ENCODE data around the gene FAM240B.
A peak's percentile ranks its signal among the peaks of the same experiment; 100 is the strongest.

The FAM240B gene

DNA sequence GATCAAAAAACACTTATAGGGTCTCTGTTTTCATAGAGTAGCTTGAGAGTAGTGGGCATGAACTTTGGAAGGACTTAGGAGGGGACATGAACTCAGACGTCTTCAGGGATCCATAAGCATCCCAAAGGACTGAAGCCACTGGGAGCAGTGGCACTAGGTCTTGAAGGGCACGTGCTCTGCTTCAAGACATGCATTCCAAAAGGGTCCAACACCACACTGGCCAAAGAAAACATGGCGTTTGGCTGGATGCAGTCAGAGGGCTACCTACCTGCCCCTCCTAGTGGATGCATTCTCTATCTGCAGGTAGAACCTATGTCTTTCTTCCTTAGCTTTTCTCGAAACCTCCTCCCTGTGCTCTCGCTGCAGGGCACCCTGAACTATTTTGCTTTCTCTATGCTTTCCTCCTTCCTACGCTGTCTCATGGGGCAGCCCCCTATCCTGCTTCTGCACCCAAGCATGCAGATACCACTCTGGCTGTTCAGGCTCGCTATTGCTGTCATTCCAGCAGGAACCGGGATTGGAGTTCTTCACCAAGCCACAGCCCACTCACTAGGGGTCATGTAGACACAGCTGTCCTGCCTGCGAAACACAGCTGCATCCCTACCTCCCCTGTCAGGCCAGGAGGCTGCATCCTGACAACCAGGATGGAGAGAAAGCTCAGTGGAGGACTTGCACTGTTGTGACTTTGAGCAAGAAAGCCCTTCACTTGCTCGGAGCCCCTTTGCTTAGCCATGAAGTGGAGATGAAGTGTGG is 11.9 kb downstream of the FAM240B start:
- in situ Hi-C loops (cut with HindIII; ENCODE audit: low sequenced_read_pairs), result no loop called here
- no peak for DNase-seq (ENCODE audit: low read depth)
- no peak overlapping the region for H3K4me3 ChIP-seq (ENCODE audit: low read depth, low read length)
- TF ChIP-seq, protein P1, sequence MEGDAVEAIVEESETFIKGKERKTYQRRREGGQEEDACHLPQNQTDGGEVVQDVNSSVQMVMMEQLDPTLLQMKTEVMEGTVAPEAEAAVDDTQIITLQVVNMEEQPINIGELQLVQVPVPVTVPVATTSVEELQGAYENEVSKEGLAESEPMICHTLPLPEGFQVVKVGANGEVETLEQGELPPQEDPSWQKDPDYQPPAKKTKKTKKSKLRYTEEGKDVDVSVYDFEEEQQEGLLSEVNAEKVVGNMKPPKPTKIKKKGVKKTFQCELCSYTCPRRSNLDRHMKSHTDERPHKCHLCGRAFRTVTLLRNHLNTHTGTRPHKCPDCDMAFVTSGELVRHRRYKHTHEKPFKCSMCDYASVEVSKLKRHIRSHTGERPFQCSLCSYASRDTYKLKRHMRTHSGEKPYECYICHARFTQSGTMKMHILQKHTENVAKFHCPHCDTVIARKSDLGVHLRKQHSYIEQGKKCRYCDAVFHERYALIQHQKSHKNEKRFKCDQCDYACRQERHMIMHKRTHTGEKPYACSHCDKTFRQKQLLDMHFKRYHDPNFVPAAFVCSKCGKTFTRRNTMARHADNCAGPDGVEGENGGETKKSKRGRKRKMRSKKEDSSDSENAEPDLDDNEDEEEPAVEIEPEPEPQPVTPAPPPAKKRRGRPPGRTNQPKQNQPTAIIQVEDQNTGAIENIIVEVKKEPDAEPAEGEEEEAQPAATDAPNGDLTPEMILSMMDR (IDR thresholded peaks at IDR 0.05; ENCODE audit: low read depth, low read length, missing control alignments), result peak; percentile 28

DNA sequence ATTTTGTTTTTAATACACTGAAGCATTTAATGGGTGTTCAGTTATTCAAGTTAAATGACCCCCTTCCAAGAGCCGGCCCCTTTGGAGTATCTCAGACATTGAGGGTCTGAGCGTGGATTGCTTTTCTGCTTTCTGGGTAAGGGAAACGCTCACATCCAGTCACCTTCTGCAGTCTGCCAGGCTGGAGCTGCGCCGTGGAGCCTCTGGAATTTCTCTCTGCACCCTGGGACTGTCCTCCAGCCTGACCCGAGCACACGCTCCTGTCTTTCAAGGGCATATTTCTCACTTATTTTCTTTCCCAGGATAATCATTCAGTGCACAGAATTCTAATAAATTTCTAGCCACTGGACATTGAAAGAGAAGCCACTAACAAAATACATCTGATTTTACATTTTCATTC is 13.4 kb downstream of the FAM240B start:
- in situ Hi-C loops (cut with HindIII; ENCODE audit: low sequenced_read_pairs), result no loop called here
- TF ChIP-seq, protein P1 (IDR thresholded peaks at IDR 0.05; ENCODE audit: low read depth, low read length, missing control alignments), result no peak
- DNase-seq (ENCODE audit: low read depth), result no peak
- H3K4me3 ChIP-seq (ENCODE audit: low read depth, low read length), result no peak overlapping the region

DNA sequence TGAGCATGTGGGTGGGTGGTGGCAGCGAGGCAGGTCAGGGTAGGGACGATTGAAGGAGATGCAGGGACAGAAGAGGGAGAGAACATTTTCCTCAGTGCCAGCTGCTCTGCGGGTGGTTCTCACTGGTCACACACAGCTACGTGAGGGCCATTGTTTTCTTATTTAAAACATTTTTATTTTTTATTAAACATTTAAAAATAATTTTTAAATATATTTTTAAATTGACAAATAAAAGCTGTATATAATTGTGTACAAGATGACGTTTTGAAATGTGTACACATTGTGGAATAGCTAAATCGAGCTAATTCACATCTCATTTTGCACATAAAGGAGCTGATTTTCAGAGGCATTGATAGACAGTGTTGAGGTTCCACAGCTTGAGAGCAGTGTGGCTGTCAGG is 14.0 kb downstream of the FAM240B start:
- no peak overlapping the region for H3K4me3 ChIP-seq (ENCODE audit: low read depth, low read length)
- DNase-seq (ENCODE audit: low read depth), result no peak
- in situ Hi-C loops (cut with HindIII; ENCODE audit: low sequenced_read_pairs), result no loop called here

DNA sequence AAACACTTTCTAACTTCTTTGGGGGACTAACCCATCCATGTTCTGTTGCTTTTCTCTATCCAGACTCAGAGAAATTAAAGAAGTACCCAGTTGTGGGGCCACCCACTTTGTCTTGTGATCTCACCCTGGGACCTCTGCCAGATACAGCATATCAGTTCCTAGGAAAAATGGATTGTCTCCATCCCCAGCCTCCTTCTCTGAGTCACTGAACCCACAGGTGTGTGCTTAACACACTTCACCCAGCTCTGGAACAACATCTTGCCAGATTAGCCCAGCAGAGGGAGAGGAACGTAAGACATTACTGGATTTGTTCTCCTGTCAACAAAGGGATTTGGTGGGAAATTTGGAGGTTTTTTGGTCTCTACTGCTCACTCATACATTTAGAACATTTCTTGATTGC is 19.2 kb downstream of the FAM240B start:
- H3K4me3 ChIP-seq (ENCODE audit: low read depth, low read length), result no peak overlapping the region
- in situ Hi-C loops (cut with HindIII; ENCODE audit: low sequenced_read_pairs), result no loop called here
- DNase-seq (ENCODE audit: low read depth), result peak; percentile 67
- TF ChIP-seq, protein P1 (IDR thresholded peaks at IDR 0.05; ENCODE audit: low read depth, low read length, missing control alignments), result peak; percentile 39

More for the DNA sequence above, 14.0 kb downstream of the FAM240B start:
- TF ChIP-seq, protein P1 (IDR thresholded peaks at IDR 0.05; ENCODE audit: low read depth, low read length, missing control alignments), result no peak

DNA sequence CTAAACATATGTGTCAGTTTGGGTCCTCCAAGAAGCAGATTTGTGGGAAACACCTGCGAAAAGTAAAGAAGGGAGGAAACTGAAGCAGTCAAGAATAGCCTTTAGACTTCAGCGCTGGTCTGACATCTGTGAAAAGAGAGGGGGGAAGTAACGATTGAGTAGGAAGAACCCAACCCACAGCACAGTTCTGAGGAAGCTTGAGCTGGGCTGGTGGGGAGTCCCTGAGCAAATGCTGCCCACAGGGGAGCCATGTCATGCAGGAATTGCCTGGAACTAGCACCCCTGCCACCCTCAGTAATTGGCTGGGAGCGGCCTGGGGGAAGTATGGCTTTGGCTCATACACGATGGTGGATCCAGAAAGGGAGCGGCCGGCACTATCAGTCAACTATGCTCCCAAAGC is 20.6 kb downstream of the FAM240B start:
- no peak for DNase-seq (ENCODE audit: low read depth)
- in situ Hi-C loops (cut with HindIII; ENCODE audit: low sequenced_read_pairs), result no loop called here
- TF ChIP-seq, protein P1 (IDR thresholded peaks at IDR 0.05; ENCODE audit: low read depth, low read length, missing control alignments), result no peak

DNA sequence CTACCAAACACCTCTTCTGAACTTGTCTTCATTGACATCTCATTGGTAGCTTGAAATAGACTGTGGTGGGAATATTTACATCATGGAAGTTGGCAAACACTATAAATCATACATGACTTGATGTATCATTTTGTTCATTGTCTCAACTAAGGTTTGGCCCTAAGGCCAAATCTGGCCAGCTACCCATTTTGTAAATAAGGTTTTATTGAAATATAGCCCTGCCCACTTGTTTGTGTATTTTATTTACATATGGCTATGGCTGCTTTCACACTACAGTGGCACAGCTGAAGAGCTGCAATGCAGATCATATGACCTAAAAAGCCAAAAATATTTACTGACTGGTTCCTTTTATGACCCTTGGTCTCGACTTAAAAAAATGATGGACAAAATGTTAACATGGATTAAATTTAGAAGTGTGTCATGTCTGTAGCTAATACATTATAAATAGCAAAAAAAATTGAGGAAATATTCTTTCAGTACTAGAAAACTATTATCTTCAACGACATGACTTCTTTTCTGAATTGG is 22.1 kb downstream of the FAM240B start:
- H3K4me3 ChIP-seq (ENCODE audit: low read depth, low read length), result no peak overlapping the region
- TF ChIP-seq, protein P1 (IDR thresholded peaks at IDR 0.05; ENCODE audit: low read depth, low read length, missing control alignments), result no peak
- no peak for DNase-seq (ENCODE audit: low read depth)
- in situ Hi-C loops (cut with HindIII; ENCODE audit: low sequenced_read_pairs), result no loop called here

More for the DNA sequence above, 20.6 kb downstream of the FAM240B start:
- H3K4me3 ChIP-seq (ENCODE audit: low read depth, low read length), result no peak overlapping the region
